GM12892 (cell line): Measurements from ENCODE around the gene KIRREL3.

ENCODE experiments used
- POLR2A ChIP-seq: IDR thresholded peaks from 2 replicates; pipeline ENCODE4 v1.6.1; 2011; ENCODE audit warnings: low read depth, low read length, control low read depth
- POLR2AphosphoS5 ChIP-seq: IDR thresholded peaks from 2 replicates; pipeline ENCODE4 v1.6.1; 2011; ENCODE audit warnings: low read depth, low read length, control low read depth
- TAF1 ChIP-seq: IDR thresholded peaks from 2 replicates; pipeline ENCODE4 v1.6.1; 2011; ENCODE audit warnings: low read depth, mild to moderate bottlenecking, control low read depth, low read length, borderline replicate concordance

GRCh38 chr11:126890561-126890960 lies 110.0 kb downstream of the KIRREL3 start:
- no peak for TF ChIP-seq POLR2A
- TF ChIP-seq POLR2AphosphoS5, result no peak
- no peak for TF ChIP-seq TAF1
